Stomach (tissue), 9 donors: ENCODE results near the gene PALLD. TPM values are rescaled to one million over a fixed set of nuclear protein-coding genes. Genes with fewer than 3 reads are reported as not detected.

Experiments used
- DNase-seq, 2 donors: peaks; one replicate each; pipeline versions ENCODE4 v3.0.0 to v3.0.0-alpha.2; 2013 to 2019
- H3K27ac ChIP-seq, 5 donors: fragments of 200-600 bp in 4 of 5; sonication (generic) in 4 of 5; one replicate each; pipeline ENCODE4 v1.5.1; 2013 to 2019; ENCODE audit warnings: mild to moderate bottlenecking in 1 of 5, moderate library complexity in 1 of 5
- H3K27me3 ChIP-seq, 3 donors: fragments of 200-600 bp; sonication (generic); one replicate each; pipeline ENCODE4 v1.5.1; 2017 to 2019; ENCODE audit warnings: mixed run types in 1 of 3
- H3K36me3 ChIP-seq, 4 donors: fragments of 200-600 bp; sonication (generic); 1 replicate in 3 of 4; 2 replicates in 1 of 4; pipeline ENCODE4 v1.5.1; 2016 to 2019
- H3K4me1 ChIP-seq, 4 donors: fragments of 200-600 bp; sonication (generic); one replicate each; pipeline ENCODE4 v1.5.1; 2016 to 2019
- H3K4me3 ChIP-seq, 4 donors: fragments of 200-600 bp; sonication (generic) in 3 of 4; one replicate each; pipeline ENCODE4 v1.5.1; 2016 to 2019; ENCODE audit warnings: mild to moderate bottlenecking in 1 of 4
- H3K9me3 ChIP-seq, 4 donors: fragments of 200-600 bp; sonication (generic); one replicate each; pipeline ENCODE4 v1.5.1; 2016 to 2019
- EP300 ChIP-seq: sonication (generic); formaldehyde crosslinking; IDR thresholded peaks from one replicate; pipeline ENCODE4 v1.6.1; 2017; ENCODE audit warnings: antibody characterized with exemption
- POLR2A ChIP-seq, 4 donors: fragments of 450-650 bp; IDR thresholded peaks; one replicate each; pipeline ENCODE4 v1.6.1; 2016; ENCODE audit warnings: antibody characterized with exemption in 4 of 4, control low read depth in 2 of 4, mild to moderate bottlenecking in 1 of 4, moderate library complexity in 1 of 4
- POLR2AphosphoS5 ChIP-seq, 3 donors: sonication (generic); formaldehyde crosslinking; IDR thresholded peaks; one replicate each; pipeline ENCODE4 v1.6.1; 2016; ENCODE audit warnings: antibody characterized with exemption in 3 of 3
- WGBS, 5 donors: extraction: QIAGEN DNeasy Blood & Tissue Kit in 3 of 5; methylation state at CpG; one replicate each; pipeline versions ENCODE4 v1.1.5 to v1.1.7; 2013 to 2018; 5-methylcytosine and 5-hydroxymethylcytosine counted together
- intact Hi-C: fragments of 100-400 bp; cut with DNase I; formaldehyde crosslinking; loops from one replicate; pipeline ENCODE4 v1.15.1; 2023; ENCODE audit warnings: low total_unique reads
- polyA plus RNA-seq, 3 donors: library from polyadenylated mRNA; stranded (reverse); fragments of 200-250 nt; gene quantifications; one replicate each; pipeline ENCODE4 v1.2.3, GENCODE V29; 2013
- total RNA-seq, 5 donors: library from RNA; depleted of rRNA; stranded (reverse); fragments of >200 nt; gene quantifications; one replicate each; pipeline versions ENCODE4 v1.1.0 to v1.2.3, GENCODE V29; 2014 to 2016
- TF ChIP-seq, protein P1 (sequence below), 7 experiments: fragments of 450-650 bp in 4 of 7; fragments of 200-600 bp in 3 of 7; sonication (generic) in 3 of 7; IDR thresholded peaks; one replicate each; pipeline ENCODE4 v1.5.1; 2016 to 2019; ENCODE audit warnings: antibody characterized with exemption in 7 of 7, control low read depth in 2 of 7, mild to moderate bottlenecking in 1 of 7
- donor health status: healthy with polysubstance abuse.
- donor health status: Bipolar disorder and iron deficiency.
- donor health status: healthy.

PALLD gene
- total and polyA plus RNA-seq, 8 donors: 75.9 to 984 (median 206) TPM

GRCh38 chr4:168646001-168646768 lies 149.3 kb downstream of the PALLD start:
- H3K9me3 ChIP-seq: no peaks in the 10 kb centered on the region
- H3K4me3 ChIP-seq: no peak overlapping the region
- no peaks in the 10 kb centered on the region for H3K27me3 ChIP-seq
- peaks cover 0 to 12% (median 5%) of the 10 kb centered on the region in 4 donors for H3K4me1 ChIP-seq
- DNase-seq: no peak
- intact Hi-C loops: no loop called here
- no peak overlapping the region for H3K27ac ChIP-seq
- 60 to 70% (median 63%) methylated on average over 7 of the region's 7 CpGs for WGBS, 5 donors
- H3K36me3 ChIP-seq: no peaks in the 10 kb centered on the region
- no peak for TF ChIP-seq POLR2A (IDR thresholded peaks at IDR 0.05)
- no peak for TF ChIP-seq POLR2AphosphoS5 (IDR thresholded peaks at IDR 0.05)
- TF ChIP-seq, protein P1, sequence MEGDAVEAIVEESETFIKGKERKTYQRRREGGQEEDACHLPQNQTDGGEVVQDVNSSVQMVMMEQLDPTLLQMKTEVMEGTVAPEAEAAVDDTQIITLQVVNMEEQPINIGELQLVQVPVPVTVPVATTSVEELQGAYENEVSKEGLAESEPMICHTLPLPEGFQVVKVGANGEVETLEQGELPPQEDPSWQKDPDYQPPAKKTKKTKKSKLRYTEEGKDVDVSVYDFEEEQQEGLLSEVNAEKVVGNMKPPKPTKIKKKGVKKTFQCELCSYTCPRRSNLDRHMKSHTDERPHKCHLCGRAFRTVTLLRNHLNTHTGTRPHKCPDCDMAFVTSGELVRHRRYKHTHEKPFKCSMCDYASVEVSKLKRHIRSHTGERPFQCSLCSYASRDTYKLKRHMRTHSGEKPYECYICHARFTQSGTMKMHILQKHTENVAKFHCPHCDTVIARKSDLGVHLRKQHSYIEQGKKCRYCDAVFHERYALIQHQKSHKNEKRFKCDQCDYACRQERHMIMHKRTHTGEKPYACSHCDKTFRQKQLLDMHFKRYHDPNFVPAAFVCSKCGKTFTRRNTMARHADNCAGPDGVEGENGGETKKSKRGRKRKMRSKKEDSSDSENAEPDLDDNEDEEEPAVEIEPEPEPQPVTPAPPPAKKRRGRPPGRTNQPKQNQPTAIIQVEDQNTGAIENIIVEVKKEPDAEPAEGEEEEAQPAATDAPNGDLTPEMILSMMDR (IDR thresholded peaks at IDR 0.05): no peak
- no peak for TF ChIP-seq EP300

GRCh38 chr4:168647646-168648375 lies 151.0 kb downstream of the PALLD start:
- TF ChIP-seq EP300 (no peak), POLR2A (IDR thresholded peaks at IDR 0.05) (no peak)
- intact Hi-C loops: no loop called here
- H3K9me3 ChIP-seq: no peaks in the 10 kb centered on the region
- no peak overlapping the region for H3K4me3 ChIP-seq
- no peak for DNase-seq
- no peak overlapping the region for H3K27ac ChIP-seq
- H3K27me3 ChIP-seq: no peaks in the 10 kb centered on the region
- H3K36me3 ChIP-seq: no peaks in the 10 kb centered on the region
- peaks cover 0 to 9% (median 4%) of the 10 kb centered on the region in 4 donors for H3K4me1 ChIP-seq
- WGBS, 5 donors: 79 to 88% (median 84%) methylated on average over 8 of the region's 8 CpGs

DNA sequence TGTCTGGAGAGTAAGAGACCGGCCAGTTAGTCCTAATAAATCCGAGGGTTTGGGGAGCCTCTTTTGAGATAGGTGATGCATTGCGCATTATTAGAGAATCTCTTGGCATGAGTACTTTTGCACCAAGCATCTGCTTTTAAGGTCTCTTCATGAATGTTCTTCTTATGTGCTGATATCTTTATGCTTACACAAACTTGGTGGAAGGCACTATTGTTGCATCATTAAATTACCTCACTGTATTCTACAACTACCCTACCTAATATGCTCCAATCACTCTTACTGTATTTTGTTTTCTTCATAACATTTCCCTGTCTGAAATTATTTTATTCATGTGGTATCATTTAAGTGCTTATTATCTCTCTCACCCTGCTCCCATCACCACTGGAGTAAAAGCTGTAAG lies 151.6 kb downstream of the PALLD start:
- no peak overlapping the region for H3K27ac ChIP-seq
- peaks cover 0 to 3% (median under 1%) of the 10 kb centered on the region in 4 donors for H3K4me1 ChIP-seq
- no peak overlapping the region for H3K4me3 ChIP-seq
- 60 to 87% (median 66%) methylated on average over 3 of the region's 3 CpGs for WGBS, 5 donors
- TF ChIP-seq POLR2AphosphoS5 (IDR thresholded peaks at IDR 0.05) (no peak), POLR2A (IDR thresholded peaks at IDR 0.05) (no peak), EP300 (no peak)
- TF ChIP-seq, protein P1 (IDR thresholded peaks at IDR 0.05): no peak
- intact Hi-C loops: no loop called here
- DNase-seq: no peak
- H3K9me3 ChIP-seq: no peaks in the 10 kb centered on the region
- H3K27me3 ChIP-seq: no peaks in the 10 kb centered on the region
- H3K36me3 ChIP-seq: no peaks in the 10 kb centered on the region

DNA sequence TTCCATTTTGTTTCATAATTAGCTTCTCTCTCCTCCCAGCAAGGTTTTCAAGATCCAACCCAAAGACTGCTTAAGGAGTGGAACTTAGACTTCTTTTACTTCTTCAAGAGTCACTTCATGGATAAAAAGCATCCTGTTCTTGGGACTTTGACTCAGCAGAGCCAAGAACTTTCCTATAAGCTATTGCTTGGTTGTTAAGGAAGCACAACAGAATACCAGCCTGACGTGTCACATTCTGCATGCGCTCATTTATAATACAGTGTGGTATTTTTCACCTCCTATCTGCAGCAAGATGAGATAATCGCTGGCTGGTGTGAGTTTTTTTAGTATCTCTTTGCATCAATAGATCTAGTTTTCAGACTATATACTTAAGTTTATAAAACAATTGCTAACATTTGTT lies 152.1 kb downstream of the PALLD start:
- TF ChIP-seq, protein P1 (IDR thresholded peaks at IDR 0.05): no peak
- TF ChIP-seq EP300 (no peak), POLR2AphosphoS5 (IDR thresholded peaks at IDR 0.05) (no peak), POLR2A (IDR thresholded peaks at IDR 0.05) (no peak)
- intact Hi-C loops: no loop called here
- Histone ChIP-seq H3K27ac (no peak overlapping the region), H3K4me3 (no peak overlapping the region), H3K36me3 (no peaks in the 10 kb centered on the region), H3K27me3 (no peaks in the 10 kb centered on the region), H3K4me1 (no peaks in the 10 kb centered on the region), H3K9me3 (no peaks in the 10 kb centered on the region)
- DNase-seq: no peak
- 68 to 81% (median 71%) methylated on average over 3 of the region's 3 CpGs for WGBS, 5 donors
